RWPE1 (cell line): ENCODE data around the gene HNRNPF.
A peak's percentile ranks its signal among the peaks of the same experiment; 100 is the strongest.

Source experiments
- CTCF ChIA-PET: fragments of 350-600 bp; sonication (Branson Sonifier 250); formaldehyde crosslinking; extraction: SDS; loops from one replicate; lab custom pipeline; 2021; lab: Yijun Ruan, JAX
- POLR2A ChIA-PET: fragments of 400-600 bp; formaldehyde crosslinking; extraction: SDS; loops from one replicate; lab custom pipeline; 2020; ENCODE audit warnings: antibody characterized with exemption; ENCODE audit not compliant: low non-redundant PET; lab: Yijun Ruan, JAX
- DNase-seq: peaks from one replicate; pipeline ENCODE4 v3.0.0; 2012; ENCODE audit warnings: low spot score
- H3K27ac ChIP-seq: fragments of 450-650 bp; 2 replicates; pipeline ENCODE4 v1.5.1; 2017
- TF ChIP-seq, protein P1 (sequence below): fragments of 450-650 bp; conservative IDR thresholded peaks from 2 replicates; pipeline ENCODE4 v1.5.1; 2017; ENCODE audit warnings: low read depth, mild to moderate bottlenecking

The HNRNPF gene

DNA sequence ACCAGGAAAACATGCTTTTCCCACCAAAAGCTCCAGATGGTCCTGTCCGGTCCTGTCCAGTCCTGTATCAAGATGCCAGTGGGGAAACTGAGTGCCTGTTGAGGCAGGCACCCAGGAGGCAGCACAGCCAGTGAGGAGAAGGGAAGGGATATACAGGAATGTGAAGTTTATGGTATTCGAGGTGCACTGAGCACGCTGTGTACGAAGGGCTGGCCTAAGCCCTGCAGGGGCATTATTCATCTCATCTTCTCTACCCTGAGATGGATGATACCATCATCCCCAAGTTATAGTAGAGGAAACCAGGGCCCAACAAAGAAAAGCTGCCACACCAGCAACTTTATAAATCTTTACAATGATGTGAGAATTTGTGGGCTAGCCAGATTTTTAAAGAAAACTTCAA, 61.0 kb downstream of the HNRNPF start:
- 0 out of 2 replicates have a peak overlapping the region, but pooled peaks have one; percentile 12 for H3K27ac ChIP-seq
- DNase-seq: no peak
- TF ChIP-seq, protein P1, sequence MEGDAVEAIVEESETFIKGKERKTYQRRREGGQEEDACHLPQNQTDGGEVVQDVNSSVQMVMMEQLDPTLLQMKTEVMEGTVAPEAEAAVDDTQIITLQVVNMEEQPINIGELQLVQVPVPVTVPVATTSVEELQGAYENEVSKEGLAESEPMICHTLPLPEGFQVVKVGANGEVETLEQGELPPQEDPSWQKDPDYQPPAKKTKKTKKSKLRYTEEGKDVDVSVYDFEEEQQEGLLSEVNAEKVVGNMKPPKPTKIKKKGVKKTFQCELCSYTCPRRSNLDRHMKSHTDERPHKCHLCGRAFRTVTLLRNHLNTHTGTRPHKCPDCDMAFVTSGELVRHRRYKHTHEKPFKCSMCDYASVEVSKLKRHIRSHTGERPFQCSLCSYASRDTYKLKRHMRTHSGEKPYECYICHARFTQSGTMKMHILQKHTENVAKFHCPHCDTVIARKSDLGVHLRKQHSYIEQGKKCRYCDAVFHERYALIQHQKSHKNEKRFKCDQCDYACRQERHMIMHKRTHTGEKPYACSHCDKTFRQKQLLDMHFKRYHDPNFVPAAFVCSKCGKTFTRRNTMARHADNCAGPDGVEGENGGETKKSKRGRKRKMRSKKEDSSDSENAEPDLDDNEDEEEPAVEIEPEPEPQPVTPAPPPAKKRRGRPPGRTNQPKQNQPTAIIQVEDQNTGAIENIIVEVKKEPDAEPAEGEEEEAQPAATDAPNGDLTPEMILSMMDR: no peak
- CTCF ChIA-PET: interaction anchor here (0.6 to 2.3 kb wide), 8 partner anchors 15 to 153 kb away, joined by 3 to 18 read pairs (median 4); no protein-coding TSS in a partner anchor
- POLR2A ChIA-PET: no interaction called here

DNA sequence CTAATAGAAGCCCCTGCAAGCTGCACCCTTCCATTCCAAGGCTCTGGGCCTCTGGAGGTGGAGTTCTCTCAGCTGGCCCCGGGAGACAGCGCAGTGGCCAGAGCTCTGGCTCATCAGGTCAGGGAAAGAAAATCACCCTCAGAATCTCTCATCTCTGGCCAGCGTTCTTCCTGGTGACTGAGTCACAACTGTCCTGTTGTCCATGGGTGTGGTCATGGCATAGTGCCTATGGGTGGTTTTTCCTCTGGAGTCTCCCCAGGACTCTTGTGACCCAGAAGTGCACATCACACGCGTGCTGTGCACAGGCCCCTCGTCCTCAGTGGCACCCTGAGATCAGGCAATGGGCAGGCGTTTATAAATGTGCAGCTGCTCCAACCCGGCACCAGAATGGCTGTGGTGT, 64.9 kb downstream of the HNRNPF start:
- DNase-seq: no peak
- TF ChIP-seq, protein P1: no peak
- ChIA-PET POLR2A (no interaction called here), CTCF (no interaction called here)
- peak overlapping the region; percentile 44 for H3K27ac ChIP-seq

DNA sequence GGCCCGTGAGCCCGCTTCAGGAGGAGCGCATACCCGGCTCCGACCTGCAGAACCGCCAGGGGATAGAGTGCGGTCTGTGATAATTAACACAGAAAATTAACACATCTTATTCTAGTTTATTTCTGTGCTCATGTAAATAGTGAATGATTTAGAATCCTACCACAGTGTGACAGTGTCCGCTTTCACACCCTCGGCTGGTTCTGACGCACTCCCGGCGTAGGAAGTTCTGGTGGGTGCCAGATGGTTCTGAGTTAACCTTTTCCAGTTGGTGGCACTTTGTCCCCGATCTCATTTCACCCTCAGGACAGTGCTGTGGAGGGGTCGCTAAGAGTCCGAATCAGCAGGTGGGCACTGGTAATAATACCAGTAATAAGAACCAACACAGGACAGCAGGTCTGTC, 65.9 kb downstream of the HNRNPF start:
- TF ChIP-seq, protein P1: no peak
- DNase-seq: no peak
- H3K27ac ChIP-seq: no peak overlapping the region
- CTCF ChIA-PET: no interaction called here
- POLR2A ChIA-PET: no interaction called here

DNA sequence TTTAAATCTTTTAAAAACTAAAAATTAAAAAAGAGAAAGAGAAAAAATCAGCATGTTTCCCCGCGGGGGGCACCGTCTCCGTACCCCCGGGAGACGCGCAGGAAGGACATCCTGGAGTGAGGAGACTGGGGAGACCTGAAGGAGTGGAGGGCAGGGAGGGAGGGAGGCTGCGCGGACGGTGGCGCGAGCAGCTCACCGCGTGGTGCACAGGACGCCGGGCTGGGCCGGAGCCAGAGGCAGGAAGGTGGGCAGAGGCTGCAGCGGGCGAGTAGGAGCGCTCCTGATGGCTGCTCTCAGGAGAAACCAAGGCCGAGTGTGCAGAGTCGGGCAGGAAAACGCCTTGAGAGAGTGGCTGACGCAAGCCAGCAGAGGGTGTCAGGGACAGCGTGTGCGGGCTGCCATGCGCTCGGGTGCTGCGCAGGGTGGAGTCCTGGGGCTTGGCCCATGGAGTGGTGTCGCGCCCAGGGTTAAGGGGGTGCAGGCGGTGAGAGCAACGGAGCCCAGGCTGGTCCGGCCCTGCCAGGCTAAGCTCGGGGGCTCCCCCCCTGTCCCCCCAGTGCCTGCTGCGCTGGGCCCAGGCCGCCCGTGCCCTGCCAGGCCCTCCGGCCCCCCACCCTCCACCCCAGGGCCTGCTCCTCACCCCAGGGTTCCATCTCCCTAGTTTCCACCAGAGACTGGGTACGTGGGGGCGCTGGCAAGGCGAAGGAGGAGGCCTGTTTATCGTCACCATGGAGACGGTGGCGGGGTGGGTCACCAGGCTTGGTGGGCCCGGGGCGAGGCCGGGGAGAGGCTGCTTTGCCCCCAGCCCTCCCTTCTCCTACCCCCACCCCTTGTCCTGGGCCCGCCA, 66.5 kb downstream of the HNRNPF start:
- ChIA-PET CTCF (no interaction called here), POLR2A (no interaction called here)
- no peak for DNase-seq
- TF ChIP-seq, protein P1: no peak
- no peak overlapping the region for H3K27ac ChIP-seq

DNA sequence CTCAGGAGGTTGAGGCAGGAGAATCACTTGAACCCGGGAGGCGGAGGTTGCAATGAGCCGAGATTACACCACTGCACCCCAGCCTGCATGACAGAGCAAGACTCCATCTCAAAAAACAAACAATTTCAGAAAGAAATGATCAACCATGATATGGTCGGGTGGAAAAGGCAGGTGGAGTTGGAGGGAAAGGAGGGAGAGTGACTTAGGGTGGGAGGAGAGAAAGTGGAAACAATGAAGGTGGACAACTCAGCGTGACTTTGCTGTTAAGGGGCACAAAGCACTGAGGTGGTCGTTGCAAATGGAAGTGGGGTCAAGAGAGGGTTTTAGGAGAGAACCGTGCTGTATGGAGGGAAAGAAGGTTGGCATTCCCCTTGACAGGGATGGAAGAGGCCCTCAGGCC, 67.5 kb downstream of the HNRNPF start:
- ChIA-PET POLR2A (no interaction called here), CTCF (no interaction called here)
- no peak overlapping the region for H3K27ac ChIP-seq
- DNase-seq: no peak
- TF ChIP-seq, protein P1: no peak

DNA sequence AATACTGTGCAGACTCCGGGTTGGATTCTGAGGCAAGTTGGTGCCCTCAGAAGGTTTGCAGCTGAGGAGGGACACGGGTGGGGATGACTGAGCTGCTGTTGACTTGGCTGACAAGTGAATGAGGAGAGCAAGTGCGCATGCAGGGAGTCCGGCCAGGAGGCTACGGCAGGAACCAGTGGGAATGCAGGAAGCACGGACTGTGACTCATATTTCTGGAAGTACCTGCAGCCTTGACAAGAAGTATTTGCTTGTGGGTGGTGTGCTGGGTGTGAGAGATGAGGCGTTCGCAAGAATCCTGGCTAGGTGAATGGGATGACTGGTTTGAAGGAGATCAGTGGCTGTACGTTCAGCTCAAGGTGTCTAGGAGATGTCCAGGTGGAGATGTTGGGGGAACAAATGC, 68.4 kb downstream of the HNRNPF start:
- H3K27ac ChIP-seq: peak overlapping the region; percentile 17; the same call in 1 of the 2 replicates
- TF ChIP-seq, protein P1: no peak
- peak; percentile 93 for DNase-seq
- POLR2A ChIA-PET: no interaction called here
- CTCF ChIA-PET: interaction anchor here (0.6 to 1.4 kb wide), 2 partner anchors 8 to 48 kb away, joined by 4 read pairs; no protein-coding TSS in a partner anchor
